GM12878 (cell line): ENCODE data around the gene SIGLEC12. TPM values are rescaled to one million over a fixed set of nuclear protein-coding genes. Genes with fewer than 3 reads are reported as not detected.

Experiments
- ATAC-seq: fragments of 200-7000 bp; cut with Tn5 transposase; 3 replicates; pipeline ENCODE4 v1.9.1; 2020; ENCODE audit warnings: mild to moderate bottlenecking, moderate library complexity
- BruUV-seq: library from RNA; stranded (reverse); fragments of 400-500 nt; replicated peaks from 2 replicates; lab custom pipeline; 2021; lab: Mats Ljungman, UMichigan
- CTCF ChIA-PET: fragments of 300-600 bp; sonication (Branson Sonifier 250); formaldehyde crosslinking; extraction: SDS; loops from one replicate; lab custom pipeline; 2021; ENCODE audit warnings: inconsistent platforms; lab: Yijun Ruan, JAX
- POLR2A ChIA-PET: fragments of 350-600 bp; formaldehyde crosslinking; extraction: SDS; loops from one replicate; lab custom pipeline; 2021; ENCODE audit warnings: inconsistent platforms; lab: Charles Lee
- RAD21 ChIA-PET: fragments of 300-600 bp; sonication (Branson Sonifier 250); formaldehyde crosslinking; loops from one replicate; lab custom pipeline; 2023; ENCODE audit warnings: antibody characterized with exemption; ENCODE audit not compliant: unreplicated experiment; lab: Charles Lee
- SMC1A ChIA-PET: fragments of 300-600 bp; sonication (Branson Sonifier 250); formaldehyde crosslinking; loops from one replicate; lab custom pipeline; 2023; ENCODE audit not compliant: unreplicated experiment, uncharacterized antibody; lab: Charles Lee
- DNase-seq: peaks from one replicate; pipeline ENCODE4 v3.0.0-alpha.2; 2011; ENCODE audit warnings: low read depth, low spot score
- FAIRE-seq: peaks from 3 replicates; lab custom pipeline; 2011; peaks lifted over from hg19 to GRCh38; lab: Jason Lieb, UNC
- H2AFZ ChIP-seq: 2 replicates; pipeline ENCODE4 v1.6.0; 2011; ENCODE audit warnings: low read depth, low read length, control low read depth; ENCODE audit not compliant: control insufficient read depth
- H3K27ac ChIP-seq: 2 replicates; pipeline ENCODE4 v1.5.1; 2011; ENCODE audit warnings: control low read depth; ENCODE audit not compliant: control insufficient read depth, insufficient read depth
- H3K27me3 ChIP-seq, 2 experiments: replicated peaks in 1 of 2; 2 replicates each; pipeline versions ENCODE4 v1.6.0 to v1.6.1; 2011; ENCODE audit warnings: low read length in 1 of 2; ENCODE audit not compliant: control insufficient read depth in 2 of 2, insufficient read depth in 2 of 2
- H3K36me3 ChIP-seq, 2 experiments: 2 replicates each; pipeline ENCODE4 v1.5.1; 2011; ENCODE audit warnings: low read length in 1 of 2; ENCODE audit not compliant: control insufficient read depth in 2 of 2, insufficient read depth in 2 of 2
- H3K4me1 ChIP-seq: 2 replicates; pipeline ENCODE4 v1.6.1; 2011; ENCODE audit warnings: mild to moderate bottlenecking, low read length, moderate library complexity, mixed read lengths; ENCODE audit not compliant: control insufficient read depth, insufficient read depth
- H3K4me2 ChIP-seq: 2 replicates; pipeline ENCODE4 v1.6.0; 2011; ENCODE audit warnings: control low read depth; ENCODE audit not compliant: control insufficient read depth, insufficient read depth
- H3K4me3 ChIP-seq: fragments of 200-600 bp; sonication (generic); 2 replicates; pipeline ENCODE4 v1.5.1; 2016
- H3K79me2 ChIP-seq: 2 replicates; pipeline ENCODE4 v1.6.0; 2011; ENCODE audit warnings: low read length; ENCODE audit not compliant: control insufficient read depth, insufficient read depth
- H3K9ac ChIP-seq: 2 replicates; pipeline ENCODE4 v1.8.0; 2011; ENCODE audit warnings: low read length, control low read depth, mixed read lengths; ENCODE audit not compliant: control insufficient read depth, insufficient read depth
- H3K9me3 ChIP-seq: replicated peaks from 3 replicates; pipeline ENCODE4 v1.5.1; 2011; ENCODE audit warnings: mild to moderate bottlenecking, low read length; ENCODE audit not compliant: control insufficient read depth, insufficient read depth
- H4K20me1 ChIP-seq: 2 replicates; pipeline ENCODE4 v1.6.0; 2011; ENCODE audit not compliant: control insufficient read depth, insufficient read depth
- ATF2 ChIP-seq: IDR thresholded peaks from 2 replicates; pipeline ENCODE4 v1.6.1; 2012; ENCODE audit warnings: low read length, inconsistent platforms
- BMI1 ChIP-seq: fragments of 450-650 bp; IDR thresholded peaks from 2 replicates; pipeline ENCODE4 v1.6.1; 2016; ENCODE audit warnings: mild to moderate bottlenecking, moderate library complexity, borderline replicate concordance
- CBFB ChIP-seq: IDR thresholded peaks from 2 replicates; pipeline ENCODE4 v1.6.1; 2016; ENCODE audit warnings: antibody characterized with exemption, low read depth
- CREB1 ChIP-seq: IDR thresholded peaks from 2 replicates; pipeline ENCODE4 v1.6.1; 2012; ENCODE audit warnings: low read depth, mild to moderate bottlenecking, inconsistent platforms
- GATAD2B ChIP-seq: fragments of 450-650 bp; conservative IDR thresholded peaks from 2 replicates; pipeline ENCODE4 v1.6.1; 2017; ENCODE audit warnings: low read depth, mild to moderate bottlenecking, moderate library complexity
- JUND ChIP-seq: IDR thresholded peaks from 2 replicates; pipeline ENCODE4 v1.6.1; 2012; ENCODE audit warnings: low read depth, mild to moderate bottlenecking, low read length, improper control_type of control experiment, moderate library complexity
- SKIL ChIP-seq: fragments of 450-650 bp; IDR thresholded peaks from 2 replicates; pipeline ENCODE4 v1.6.1; 2017; ENCODE audit warnings: mild to moderate bottlenecking, low read depth, inconsistent platforms; ENCODE audit not compliant: poor library complexity, severe bottlenecking
- SMAD1 ChIP-seq: fragments of 450-650 bp; IDR thresholded peaks from 2 replicates; pipeline ENCODE4 v1.6.1; 2018; ENCODE audit warnings: mild to moderate bottlenecking, low read depth; ENCODE audit not compliant: partially characterized antibody
- SPI1 ChIP-seq: IDR thresholded peaks from 2 replicates; pipeline ENCODE4 v1.6.1; 2011; ENCODE audit warnings: low read depth, mild to moderate bottlenecking, low read length, moderate library complexity, borderline replicate concordance; ENCODE audit not compliant: insufficient read depth
- STAT3 ChIP-seq: IDR thresholded peaks from 2 replicates; pipeline ENCODE4 v1.6.1; 2011; ENCODE audit warnings: low read depth, low read length, improper control_type of control experiment
- ZBTB33 ChIP-seq: fragments of 450-650 bp; IDR thresholded peaks from 2 replicates; pipeline ENCODE4 v1.6.1; 2017; ENCODE audit warnings: mild to moderate bottlenecking
- WGBS: methylation state at CpG from one replicate; pipeline ENCODE4 v1.1.6; 2016; ENCODE audit warnings: low lambda C conversion rate; ENCODE audit not compliant: insufficient replicate concordance, insufficient coverage; ENCODE audit errors: missing lambda C conversion rate; 5-methylcytosine and 5-hydroxymethylcytosine counted together
- in situ Hi-C: fragments of 300-500 bp; cut with MboI; formaldehyde crosslinking; loops from 9 replicates; pipeline ENCODE4 v1.14.3; 2018; ENCODE audit warnings: mixed read lengths
- intact Hi-C: fragments of 100-400 bp; cut with micrococcal nuclease; formaldehyde crosslinking; loops from one replicate; pipeline ENCODE4 v1.14.2; 2022; ENCODE audit not compliant: unreplicated experiment
- polyA plus RNA-seq, 11 experiments: library from polyadenylated mRNA; depleted of rRNA in 4 of 11; unstranded in 6 of 11; stranded (reverse) in 5 of 11; fragments of >200 nt; fragmentation: Nextera tagmentation in 4 of 11; fragmentation: Illumina TruSeq in 1 of 11; extraction: Ambion mirVana in 4 of 11; extraction: Trizol in 1 of 11; gene quantifications; 1 replicate in 1 of 11; 2 replicates in 10 of 11; pipeline versions ENCODE4 v1.2.1 to v1.2.3, GENCODE V29; 2011 to 2016; ENCODE audit warnings: inconsistent platforms in 2 of 11, missing spikeins in 2 of 11, low read depth in 1 of 11
- total RNA-seq, 4 experiments: library from RNA; depleted of rRNA in 3 of 4; stranded (reverse); fragments of >200 nt in 3 of 4; fragmentation: Illumina TruSeq in 1 of 4; extraction: Trizol in 1 of 4; gene quantifications; 2 replicates each; pipeline versions ENCODE4 v1.2.1 to v1.2.3, GENCODE V29; 2013 to 2021

The SIGLEC12 gene
- total and polyA plus RNA-seq, 10 of the 15 experiments (the other 5 are each of a cell fraction or from before 2014, with no cell fraction given): 0.03 to 0.18 (median 0.06) TPM; not detected in 5

GRCh38 chr19:51457351-51458013, 44.1 kb downstream of the SIGLEC12 start:
- RAD21 ChIA-PET: no interaction called here
- no peak overlapping the region for H3K4me3 ChIP-seq
- no peak overlapping the region for H2AFZ ChIP-seq
- H4K20me1 ChIP-seq: no peaks in the 10 kb centered on the region
- CTCF ChIA-PET: no interaction called here
- H3K9me3 ChIP-seq: no peaks in the 10 kb centered on the region
- no peaks in the 10 kb centered on the region for H3K4me1 ChIP-seq
- no peak for TF ChIP-seq CBFB
- no peak for TF ChIP-seq GATAD2B
- TF ChIP-seq CREB1: no peak
- TF ChIP-seq ATF2: no peak
- TF ChIP-seq SPI1: no peak
- no peak for TF ChIP-seq SMAD1
- TF ChIP-seq JUND: no peak
- no peak for TF ChIP-seq SKIL
- no peak for TF ChIP-seq BMI1
- no peak for TF ChIP-seq ZBTB33
- no peak for TF ChIP-seq STAT3
- ATAC-seq (no peak), FAIRE-seq (no peak), DNase-seq (no peak)
- no peaks in the 10 kb centered on the region for H3K36me3 ChIP-seq
- in situ Hi-C loops: no loop called here
- BruUV-seq: no TSS peak
- 26% methylated on average over 11 of the region's 11 CpGs for WGBS
- intact Hi-C loops: no loop called here
- no peaks in the 10 kb centered on the region for H3K79me2 ChIP-seq
- no peak overlapping the region for H3K27ac ChIP-seq
- SMC1A ChIA-PET: no interaction called here
- H3K9ac ChIP-seq: no peak overlapping the region
- no peaks in the 10 kb centered on the region for H3K27me3 ChIP-seq
- POLR2A ChIA-PET: no interaction called here
- no peak overlapping the region for H3K4me2 ChIP-seq
